Naive thymus-derived CD8-positive, alpha-beta T cell (primary cell): ENCODE measurements around the gene FGD4. TPM values are rescaled to one million over a fixed set of nuclear protein-coding genes. Genes with fewer than 3 reads are reported as not detected.

Experiments
- ATAC-seq, 2 donors: fragments of 150-1000 bp; cut with Tn5 transposase in 1 of 2; sonication (Bioruptor Pico), chemical (Tn5 transposase) in 1 of 2; 1 replicate in 1 of 2; 2 replicates in 1 of 2; pipeline ENCODE4 v1.10.0; 2021; ENCODE audit warnings: mild to moderate bottlenecking in 2 of 2, moderate library complexity in 2 of 2
- POLR2A ChIA-PET: fragments of 350-600 bp; sonication (Branson Sonifier 250); formaldehyde crosslinking; loops from one replicate; lab custom pipeline; 2021; ENCODE audit warnings: antibody characterized with exemption; lab: Charles Lee
- DNase-seq, 10 donors: peaks; one replicate each; pipeline versions ENCODE4 v3.0.0 to v3.0.0-alpha.2; 2020 to 2022
- H3K27ac Mint-ChIP-seq, 10 donors: one replicate each; pipeline ENCODE4 v1.8.0; 2020 to 2022; ENCODE audit warnings: mild to moderate bottlenecking in 10 of 10, mixed read lengths in 10 of 10, moderate library complexity in 4 of 10, inconsistent platforms in 1 of 10
- H3K27me3 Mint-ChIP-seq, 5 donors: one replicate each; pipeline ENCODE4 v1.8.0; 2021 to 2022; ENCODE audit warnings: mixed read lengths in 5 of 5
- H3K36me3 Mint-ChIP-seq, 3 donors: one replicate each; pipeline ENCODE4 v1.8.0; 2020 to 2022; ENCODE audit warnings: mixed read lengths in 3 of 3, mild to moderate bottlenecking in 2 of 3, inconsistent platforms in 1 of 3
- H3K4me1 Mint-ChIP-seq, 4 donors: one replicate each; pipeline ENCODE4 v1.8.0; 2021 to 2022; ENCODE audit warnings: mixed read lengths in 4 of 4
- H3K4me3 Mint-ChIP-seq, 10 donors: one replicate each; pipeline ENCODE4 v1.8.0; 2020 to 2022; ENCODE audit warnings: mild to moderate bottlenecking in 10 of 10, mixed read lengths in 10 of 10, moderate library complexity in 6 of 10, inconsistent platforms in 1 of 10
- H3K9me3 Mint-ChIP-seq, 9 donors: one replicate each; pipeline ENCODE4 v1.8.0; 2020 to 2022; ENCODE audit warnings: mixed read lengths in 9 of 9, mild to moderate bottlenecking in 3 of 9, inconsistent platforms in 1 of 9, moderate library complexity in 1 of 9
- polyA plus RNA-seq, 3 donors: library from polyadenylated mRNA; unstranded; fragments of 300-500 nt; fragmentation: Illumina TruSeq; gene quantifications; one replicate each; pipeline ENCODE4 v1.2.3, GENCODE V29; 2021
- total RNA-seq, 8 experiments: library from RNA in 2 of 8; stranded (reverse) in 2 of 8; gene quantifications; one replicate each; pipeline ENCODE4 v1.2.3 and lab custom pipeline; 2021 to 2026

The FGD4 gene
- total and polyA plus RNA-seq, 5 experiments from 2014 or later = 0.05 to 0.69 (median 0.39) TPM; not detected in 1

- ATAC-seq (no peak), DNase-seq (no peak)
- peaks cover 0 to under 1% (median 0%) of the 10 kb centered on the region in 5 donors for H3K27me3 Mint-ChIP-seq
- no peak overlapping the region for H3K4me3 Mint-ChIP-seq
- POLR2A ChIA-PET = no interaction called here
- H3K27ac Mint-ChIP-seq = no peak overlapping the region
- no peaks in the 10 kb centered on the region for H3K9me3 Mint-ChIP-seq
- no peaks in the 10 kb centered on the region for H3K4me1 Mint-ChIP-seq
- H3K36me3 Mint-ChIP-seq = no peaks in the 10 kb centered on the region
Measured at GRCh38 chr12:32617534-32617933, 218.2 kb downstream of the FGD4 start.

DNA sequence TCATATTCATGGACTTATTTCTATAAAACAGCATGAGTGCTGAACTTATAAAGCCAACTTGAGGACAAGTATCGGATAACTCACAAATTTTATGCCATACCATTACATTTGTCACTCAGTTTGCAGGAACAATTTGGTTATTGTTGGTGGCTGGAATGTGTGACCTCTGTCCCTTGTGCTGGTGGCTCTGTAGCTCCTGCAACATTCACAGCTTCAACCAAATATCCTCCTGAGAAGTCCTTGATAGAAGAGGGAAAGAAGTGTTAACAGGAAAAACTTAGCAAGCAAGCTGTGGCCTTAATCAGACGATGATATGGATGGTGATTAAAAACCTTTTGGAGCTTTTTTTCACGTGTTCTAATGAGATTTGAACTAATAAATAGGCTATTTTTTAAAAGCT lies 218.8 kb downstream of the FGD4 start:
- POLR2A ChIA-PET = interaction anchor here (0.6 kb wide), 1 partner anchor 244 kb away, joined by 3 read pairs; no protein-coding TSS in a partner anchor
- H3K4me3 Mint-ChIP-seq = no peak overlapping the region
- H3K9me3 Mint-ChIP-seq = no peaks in the 10 kb centered on the region
- no peak overlapping the region for H3K27ac Mint-ChIP-seq
- H3K36me3 Mint-ChIP-seq = no peaks in the 10 kb centered on the region
- no peaks in the 10 kb centered on the region for H3K27me3 Mint-ChIP-seq
- no peak for ATAC-seq
- no peaks in the 10 kb centered on the region for H3K4me1 Mint-ChIP-seq
- DNase-seq = no peak

- Mint-ChIP-seq H3K4me3 (no peak overlapping the region), H3K27ac (no peak overlapping the region), H3K9me3 (no peaks in the 10 kb centered on the region), H3K4me1 (no peaks in the 10 kb centered on the region), H3K27me3 (peaks cover 0 to 4% (median 0%) of the 10 kb centered on the region in 5 donors), H3K36me3 (peaks cover 0 to 5% (median 0%) of the 10 kb centered on the region in 3 donors)
- POLR2A ChIA-PET = no interaction called here
- DNase-seq (no peak), ATAC-seq (no peak)
Measured at GRCh38 chr12:32627976-32628375, 228.6 kb downstream of the FGD4 start.

DNA sequence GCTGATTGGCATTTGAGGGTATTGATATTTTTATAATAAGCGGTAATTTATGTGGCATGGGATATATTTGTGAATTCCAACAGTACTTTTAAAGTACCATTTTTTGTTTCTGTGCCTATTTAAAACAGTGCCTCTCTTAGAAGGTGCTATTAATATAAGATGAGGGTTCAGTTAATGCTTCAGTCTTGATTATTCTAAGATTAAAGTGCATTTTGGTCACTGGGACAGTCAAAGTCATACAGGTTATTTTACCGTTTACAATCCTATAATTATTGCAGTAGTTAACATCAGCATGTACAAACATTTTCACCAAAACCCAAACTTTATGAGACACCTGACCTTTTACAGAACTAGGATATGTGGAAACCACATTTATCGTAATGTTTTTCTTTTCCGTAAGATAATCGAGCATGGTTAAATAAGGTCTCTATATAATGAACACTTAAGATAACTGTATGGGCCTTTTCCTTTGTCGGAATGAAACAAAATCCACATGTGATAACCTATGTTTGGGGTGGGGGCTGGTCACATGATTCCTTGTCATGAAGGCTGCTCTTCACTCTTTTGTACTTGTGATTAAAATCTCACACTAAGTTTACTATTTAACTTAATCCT lies 242.0 kb downstream of the FGD4 start:
- H3K4me3 Mint-ChIP-seq = no peak overlapping the region
- POLR2A ChIA-PET = interaction anchor here (0.8 kb wide), 1 partner anchor 982 kb away, joined by 3 read pairs; the partner anchor contains the start of gene ETFBKMT

GRCh38 chr12:32644431-32644830 lies 245.1 kb downstream of the FGD4 start:
- H3K4me1 Mint-ChIP-seq = no peaks in the 10 kb centered on the region
- no peak overlapping the region for H3K4me3 Mint-ChIP-seq
- H3K27ac Mint-ChIP-seq = no peak overlapping the region
- peaks cover 0 to 4% (median 0%) of the 10 kb centered on the region in 5 donors for H3K27me3 Mint-ChIP-seq
- H3K36me3 Mint-ChIP-seq = no peaks in the 10 kb centered on the region
- POLR2A ChIA-PET = no interaction called here
- ATAC-seq = no peak
- H3K9me3 Mint-ChIP-seq = no peaks in the 10 kb centered on the region
- no peak for DNase-seq

More for the DNA sequence above, 242.0 kb downstream of the FGD4 start:
- H3K36me3 Mint-ChIP-seq = peaks cover 0 to 6% (median 5%) of the 10 kb centered on the region in 3 donors
- DNase-seq (no peak), ATAC-seq (no peak)
- peaks cover 0 to 12% (median 0%) of the 10 kb centered on the region in 9 donors for H3K9me3 Mint-ChIP-seq
- no peak overlapping the region for H3K27ac Mint-ChIP-seq
- no peaks in the 10 kb centered on the region for H3K27me3 Mint-ChIP-seq
- H3K4me1 Mint-ChIP-seq = no peaks in the 10 kb centered on the region

DNA sequence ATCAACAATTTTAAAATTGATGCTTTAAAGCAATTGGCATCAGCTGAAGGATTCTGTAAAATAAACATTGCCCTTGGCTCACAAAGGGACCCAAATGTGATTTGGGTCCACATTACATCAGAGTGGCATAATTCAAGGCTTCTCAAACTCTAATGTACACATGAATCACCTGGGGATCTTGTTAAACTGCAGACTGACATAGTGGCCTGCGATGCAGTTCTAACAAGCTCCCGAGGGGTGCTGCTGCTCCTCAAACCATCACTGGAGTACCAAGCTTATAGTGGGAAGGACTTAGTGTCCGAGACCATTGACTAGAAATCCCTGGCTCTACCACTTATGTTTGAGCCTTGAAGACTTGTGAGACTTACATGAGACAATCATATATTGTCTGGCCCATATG lies 247.9 kb downstream of the FGD4 start:
- DNase-seq = no peak
- no peak for ATAC-seq
- H3K27ac Mint-ChIP-seq = no peak overlapping the region
- H3K4me3 Mint-ChIP-seq = no peak overlapping the region
- no peaks in the 10 kb centered on the region for H3K9me3 Mint-ChIP-seq
- POLR2A ChIA-PET = no interaction called here
- peaks cover 0 to 4% (median 0%) of the 10 kb centered on the region in 5 donors for H3K27me3 Mint-ChIP-seq
- H3K36me3 Mint-ChIP-seq = no peaks in the 10 kb centered on the region
- H3K4me1 Mint-ChIP-seq = no peaks in the 10 kb centered on the region

DNA sequence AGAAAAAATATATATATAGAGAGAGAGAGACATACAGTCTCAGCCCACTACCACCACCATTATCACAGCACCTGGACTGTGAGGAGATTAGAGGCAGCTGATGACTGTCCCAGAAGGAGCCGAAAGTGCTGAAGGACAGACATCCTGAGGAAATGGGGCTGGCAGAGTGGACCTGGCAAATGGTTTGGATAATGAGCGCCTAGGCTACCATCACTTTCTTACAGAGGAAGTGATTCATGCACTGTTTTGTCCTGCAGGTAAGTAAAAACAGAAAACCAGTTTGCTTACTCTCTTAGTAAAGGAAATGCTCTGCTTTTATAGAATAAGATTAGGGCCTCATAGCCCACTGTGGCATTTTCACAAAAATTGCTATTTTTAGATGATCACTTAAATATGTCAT lies 251.2 kb downstream of the FGD4 start:
- no peak for ATAC-seq
- H3K27ac Mint-ChIP-seq = no peak overlapping the region
- no peaks in the 10 kb centered on the region for H3K36me3 Mint-ChIP-seq
- H3K9me3 Mint-ChIP-seq = no peaks in the 10 kb centered on the region
- H3K4me1 Mint-ChIP-seq = no peaks in the 10 kb centered on the region
- no peak overlapping the region for H3K4me3 Mint-ChIP-seq
- peaks cover 0 to 4% (median 0%) of the 10 kb centered on the region in 5 donors for H3K27me3 Mint-ChIP-seq
- DNase-seq = no peak
- POLR2A ChIA-PET = no interaction called here

DNA sequence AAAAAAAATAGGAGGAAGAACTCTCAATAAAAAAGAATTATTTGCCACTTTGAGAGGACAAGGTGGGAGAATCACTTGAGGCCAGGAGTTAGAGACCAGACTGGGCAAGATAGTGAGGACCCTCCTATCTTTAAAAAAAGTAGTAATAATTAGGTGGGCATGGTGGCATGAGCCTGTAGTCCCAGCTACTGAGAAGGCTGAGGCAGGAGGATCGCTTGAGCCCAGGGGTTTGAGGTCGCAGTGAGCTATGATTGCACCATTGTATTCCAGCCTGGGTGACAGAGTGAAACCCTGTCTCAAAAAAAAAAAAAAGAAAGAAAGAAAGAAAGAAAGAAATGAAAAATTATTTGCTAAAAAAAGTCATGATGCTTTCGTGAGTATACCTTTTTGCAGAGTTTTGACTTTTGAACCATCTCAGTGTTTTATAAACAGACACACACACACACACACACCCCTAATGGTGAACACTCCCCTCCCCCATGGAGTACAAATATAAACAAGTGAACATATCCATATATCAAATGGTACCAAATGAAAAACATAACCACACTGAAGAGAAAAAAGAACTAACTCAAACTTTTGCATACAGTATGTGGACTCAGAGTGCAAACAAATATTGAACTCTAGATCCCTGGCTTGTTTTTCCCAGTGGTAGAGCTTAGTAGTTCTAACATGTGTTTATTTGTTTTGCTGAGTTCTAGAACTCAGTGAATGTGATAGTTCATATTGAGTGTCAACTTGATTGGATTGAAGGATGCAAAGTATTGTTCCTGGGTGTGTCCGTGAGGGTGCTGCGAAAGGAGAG lies 252.0 kb downstream of the FGD4 start:
- no peak for ATAC-seq
- H3K36me3 Mint-ChIP-seq = no peaks in the 10 kb centered on the region

DNA sequence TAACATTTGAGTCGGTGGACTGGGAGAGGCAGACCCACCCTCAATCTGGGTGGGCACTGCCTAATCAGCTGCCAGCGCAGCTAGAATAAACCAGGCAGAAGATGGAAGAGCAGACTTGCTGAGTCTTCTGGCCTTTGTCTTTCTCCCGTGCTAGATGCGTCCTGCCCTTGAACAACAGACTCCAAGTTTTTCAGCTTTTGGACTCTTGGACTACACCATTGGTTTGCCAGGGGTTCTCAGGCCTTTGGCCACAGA lies 252.5 kb downstream of the FGD4 start:
- Mint-ChIP-seq H3K4me1 (no peaks in the 10 kb centered on the region), H3K27me3 (peaks cover 0 to 4% (median 0%) of the 10 kb centered on the region in 5 donors), H3K4me3 (no peak overlapping the region), H3K27ac (no peak overlapping the region), H3K36me3 (no peaks in the 10 kb centered on the region), H3K9me3 (no peaks in the 10 kb centered on the region)
- DNase-seq (no peak), ATAC-seq (no peak)
- POLR2A ChIA-PET = no interaction called here

More for the DNA sequence above, 252.0 kb downstream of the FGD4 start:
- Mint-ChIP-seq H3K9me3 (no peaks in the 10 kb centered on the region), H3K4me3 (no peak overlapping the region), H3K4me1 (no peaks in the 10 kb centered on the region), H3K27ac (no peak overlapping the region), H3K27me3 (peaks cover 0 to 4% (median 0%) of the 10 kb centered on the region in 5 donors)
- POLR2A ChIA-PET = no interaction called here
- no peak for DNase-seq

- Mint-ChIP-seq H3K36me3 (no peaks in the 10 kb centered on the region), H3K27me3 (peaks cover 0 to 2% (median 0%) of the 10 kb centered on the region in 5 donors), H3K4me1 (peaks cover 0 to 2% (median 0%) of the 10 kb centered on the region in 4 donors), H3K27ac (no peak overlapping the region), H3K9me3 (no peaks in the 10 kb centered on the region), H3K4me3 (no peak overlapping the region)
- no peak for ATAC-seq
- POLR2A ChIA-PET = no interaction called here
- no peak for DNase-seq
Measured at GRCh38 chr12:32659908-32660440, 260.6 kb downstream of the FGD4 start.

- Mint-ChIP-seq H3K27me3 (peaks cover 0 to 2% (median 0%) of the 10 kb centered on the region in 5 donors), H3K4me1 (peaks cover 0 to 2% (median 0%) of the 10 kb centered on the region in 4 donors), H3K27ac (no peak overlapping the region), H3K4me3 (no peak overlapping the region), H3K36me3 (no peaks in the 10 kb centered on the region), H3K9me3 (no peaks in the 10 kb centered on the region)
- no peak for DNase-seq
- ATAC-seq = no peak
- POLR2A ChIA-PET = no interaction called here
Measured at GRCh38 chr12:32661706-32662105, 262.3 kb downstream of the FGD4 start.

DNA sequence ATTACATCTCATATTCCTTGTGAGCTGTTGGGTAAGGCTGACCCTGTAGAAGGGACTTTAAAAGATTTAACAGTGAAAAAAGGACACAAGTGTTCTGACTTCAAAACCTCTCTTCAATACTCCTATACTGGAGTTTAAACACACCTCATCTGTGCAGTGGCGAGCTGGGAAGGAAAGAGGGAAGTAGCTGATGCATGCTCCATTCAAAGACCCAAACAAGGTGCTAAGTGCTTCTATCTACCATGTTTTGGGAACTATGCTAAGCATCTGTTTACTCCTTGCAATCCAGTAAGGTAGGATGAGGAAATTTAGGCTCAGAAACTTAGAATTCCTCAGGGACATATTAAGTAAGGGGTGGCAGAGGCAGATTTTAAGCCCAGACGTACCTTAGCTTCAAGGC lies 263.3 kb downstream of the FGD4 start:
- POLR2A ChIA-PET = no interaction called here
- ATAC-seq = no peak

GRCh38 chr12:32666018-32666417 lies 266.7 kb downstream of the FGD4 start:
- POLR2A ChIA-PET = no interaction called here
- no peak overlapping the region for H3K27ac Mint-ChIP-seq
- peak overlapping the region in 5 of 10 donors; percentile 31 to 72 (median 36) for H3K4me3 Mint-ChIP-seq
- H3K27me3 Mint-ChIP-seq = peaks cover 0 to 2% (median 0%) of the 10 kb centered on the region in 5 donors
- no peak for DNase-seq
- peaks cover 0 to 29% (median 10%) of the 10 kb centered on the region in 9 donors for H3K9me3 Mint-ChIP-seq
- peaks cover 0 to 12% (median 2%) of the 10 kb centered on the region in 3 donors for H3K36me3 Mint-ChIP-seq
- H3K4me1 Mint-ChIP-seq = no peaks in the 10 kb centered on the region
- ATAC-seq = no peak

More for the DNA sequence above, 263.3 kb downstream of the FGD4 start:
- Mint-ChIP-seq H3K4me3 (no peak overlapping the region), H3K4me1 (peaks cover 0 to under 1% (median 0%) of the 10 kb centered on the region in 4 donors), H3K27me3 (peaks cover 0 to 2% (median 0%) of the 10 kb centered on the region in 5 donors), H3K36me3 (no peaks in the 10 kb centered on the region), H3K27ac (no peak overlapping the region), H3K9me3 (no peaks in the 10 kb centered on the region)
- no peak for DNase-seq
